SU-DHL-6 (cell line): ENCODE data around the gene ACOX1.
"Not testable (repeated sequence)": the region's sequence is repeated elsewhere in the genome, so short reads cannot be mapped to it uniquely, and the experiment has no call there.

ENCODE experiments used
- H2AFZ ChIP-seq: fragments of 200-600 bp; sonication (generic); 2 replicates; pipeline ENCODE4 v1.6.1; 2014; ENCODE audit warnings: low read depth, mild to moderate bottlenecking, moderate library complexity, mixed read lengths, antibody characterized with exemption, low read length; ENCODE audit not compliant: severe bottlenecking
- H3F3A ChIP-seq: fragments of 200-600 bp; shearing (Covaris generic); 2 replicates; pipeline ENCODE4 v1.6.0; 2016; ENCODE audit warnings: antibody characterized with exemption, mild to moderate bottlenecking; ENCODE audit not compliant: insufficient read depth
- H3K27ac ChIP-seq: fragments of 200-600 bp; sonication (generic); 2 replicates; pipeline ENCODE4 v1.5.1; 2016; ENCODE audit warnings: low read depth, mild to moderate bottlenecking, low read length, moderate library complexity, mixed read lengths
- H3K27me3 ChIP-seq: fragments of 200-600 bp; sonication (generic), shearing (Covaris generic); 2 replicates; pipeline ENCODE4 v1.6.0; 2014; ENCODE audit warnings: mild to moderate bottlenecking, low read length
- H3K36me3 ChIP-seq: fragments of 200-600 bp; sonication (generic); 2 replicates; pipeline ENCODE4 v1.6.1; 2014; ENCODE audit warnings: mild to moderate bottlenecking, low read length, mixed read lengths
- H3K4me2 ChIP-seq: fragments of 300-600, 200-600 bp; shearing (Covaris generic), sonication (generic); 2 replicates; pipeline ENCODE4 v1.6.0; 2014; ENCODE audit warnings: low read length, low read depth, mild to moderate bottlenecking; ENCODE audit not compliant: poor library complexity, severe bottlenecking
- H3K4me3 ChIP-seq: fragments of 200-600 bp; sonication (generic); 2 replicates; pipeline ENCODE4 v1.5.1; 2014; ENCODE audit warnings: antibody characterized with exemption, low read length, mild to moderate bottlenecking, mixed read lengths; ENCODE audit not compliant: insufficient read depth, poor library complexity, severe bottlenecking
- H3K79me2 ChIP-seq: fragments of 200-600 bp; sonication (generic); 2 replicates; pipeline ENCODE4 v1.6.1; 2014; ENCODE audit warnings: mild to moderate bottlenecking, low read length, moderate library complexity; ENCODE audit not compliant: insufficient read depth
- H3K9ac ChIP-seq: fragments of 200-600 bp; sonication (generic); 2 replicates; pipeline ENCODE4 v1.7.0; 2014; ENCODE audit warnings: mild to moderate bottlenecking, low read length
- H3K9me2 ChIP-seq: fragments of 200-600 bp; sonication (generic); replicated peaks from 2 replicates; pipeline ENCODE4 v1.6.1; 2014; ENCODE audit warnings: low read length; ENCODE audit not compliant: insufficient read depth
- H3K9me3 ChIP-seq: fragments of 200-600 bp; sonication (generic); 2 replicates; pipeline ENCODE4 v1.6.1; 2014; ENCODE audit warnings: low read length, mixed read lengths; ENCODE audit not compliant: insufficient read depth
- H4K20me1 ChIP-seq: fragments of 200-600 bp; sonication (generic); 2 replicates; pipeline ENCODE4 v1.6.1; 2014; ENCODE audit warnings: low read depth, mild to moderate bottlenecking, antibody characterized with exemption, low read length, moderate library complexity, mixed read lengths
- EZH2phosphoT487 ChIP-seq: fragments of 200-600 bp; sonication (generic), shearing (Covaris generic); conservative IDR thresholded peaks from 2 replicates; pipeline ENCODE4 v1.6.1; 2018; ENCODE audit warnings: mild to moderate bottlenecking, antibody characterized with exemption, low read length, moderate library complexity, mixed read lengths
- TF ChIP-seq, protein P1 (sequence below): fragments of 200-600 bp; sonication (generic); IDR thresholded peaks from one replicate; pipeline ENCODE4 v1.5.1; 2017; ENCODE audit warnings: antibody characterized with exemption, mild to moderate bottlenecking, low read length, moderate library complexity; ENCODE audit not compliant: insufficient read depth, poor library complexity, severe bottlenecking

Gene ACOX1

DNA sequence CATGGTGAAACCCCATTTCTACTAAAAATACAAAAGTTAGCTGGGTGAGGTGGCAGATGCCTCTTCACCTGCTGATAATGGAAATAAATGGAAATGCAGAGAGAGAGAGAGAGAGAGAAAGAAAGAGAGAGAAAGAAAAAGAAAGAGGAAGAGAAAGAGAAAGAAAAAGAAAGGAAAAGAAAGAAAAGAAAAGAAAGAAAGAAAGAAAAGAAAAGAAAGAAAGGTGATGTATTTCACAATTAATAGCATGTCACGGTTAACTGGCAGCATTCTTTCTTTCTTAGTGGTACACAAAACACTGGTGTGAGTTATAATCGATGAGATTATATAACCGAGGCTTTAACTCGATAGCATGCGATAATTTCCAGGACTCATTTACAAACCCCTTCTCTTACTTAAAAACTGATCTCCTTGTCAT lies 3.2 kb downstream of the ACOX1 start:
- TF ChIP-seq, protein P1, sequence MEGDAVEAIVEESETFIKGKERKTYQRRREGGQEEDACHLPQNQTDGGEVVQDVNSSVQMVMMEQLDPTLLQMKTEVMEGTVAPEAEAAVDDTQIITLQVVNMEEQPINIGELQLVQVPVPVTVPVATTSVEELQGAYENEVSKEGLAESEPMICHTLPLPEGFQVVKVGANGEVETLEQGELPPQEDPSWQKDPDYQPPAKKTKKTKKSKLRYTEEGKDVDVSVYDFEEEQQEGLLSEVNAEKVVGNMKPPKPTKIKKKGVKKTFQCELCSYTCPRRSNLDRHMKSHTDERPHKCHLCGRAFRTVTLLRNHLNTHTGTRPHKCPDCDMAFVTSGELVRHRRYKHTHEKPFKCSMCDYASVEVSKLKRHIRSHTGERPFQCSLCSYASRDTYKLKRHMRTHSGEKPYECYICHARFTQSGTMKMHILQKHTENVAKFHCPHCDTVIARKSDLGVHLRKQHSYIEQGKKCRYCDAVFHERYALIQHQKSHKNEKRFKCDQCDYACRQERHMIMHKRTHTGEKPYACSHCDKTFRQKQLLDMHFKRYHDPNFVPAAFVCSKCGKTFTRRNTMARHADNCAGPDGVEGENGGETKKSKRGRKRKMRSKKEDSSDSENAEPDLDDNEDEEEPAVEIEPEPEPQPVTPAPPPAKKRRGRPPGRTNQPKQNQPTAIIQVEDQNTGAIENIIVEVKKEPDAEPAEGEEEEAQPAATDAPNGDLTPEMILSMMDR = no peak
- no peak for TF ChIP-seq EZH2phosphoT487
- no peaks in the 10 kb centered on the region for H3K9me3 ChIP-seq
- no peak overlapping the region for H3K4me3 ChIP-seq
- H2AFZ ChIP-seq = no peak overlapping the region
- no peaks in the 10 kb centered on the region for H3K9me2 ChIP-seq
- H4K20me1 ChIP-seq = no peaks in the 10 kb centered on the region
- H3K27me3 ChIP-seq = no peaks in the 10 kb centered on the region
- H3F3A ChIP-seq = 0 out of 2 replicates have a peak, but pooled peaks cover 15% of the 10 kb centered on the region
- no peaks in the 10 kb centered on the region for H3K36me3 ChIP-seq
- H3K79me2 ChIP-seq = no peaks in the 10 kb centered on the region; the same call in 1 of the 2 replicates
- H3K4me2 ChIP-seq = no peak overlapping the region
- no peak overlapping the region for H3K27ac ChIP-seq
- no peak overlapping the region for H3K9ac ChIP-seq

GRCh38 chr17:75975187-75975586 lies 3.8 kb downstream of the ACOX1 start:
- H2AFZ ChIP-seq, H3K9ac ChIP-seq, H3K27ac ChIP-seq, H3K27me3 ChIP-seq, H3K4me2 ChIP-seq, H3K79me2 ChIP-seq, H3K9me2 ChIP-seq, H3K4me3 ChIP-seq, H4K20me1 ChIP-seq, H3K36me3 ChIP-seq, H3K9me3 ChIP-seq: not testable (repeated sequence)
- 0 out of 2 replicates have a peak, but pooled peaks cover 13% of the 10 kb centered on the region for H3F3A ChIP-seq

DNA sequence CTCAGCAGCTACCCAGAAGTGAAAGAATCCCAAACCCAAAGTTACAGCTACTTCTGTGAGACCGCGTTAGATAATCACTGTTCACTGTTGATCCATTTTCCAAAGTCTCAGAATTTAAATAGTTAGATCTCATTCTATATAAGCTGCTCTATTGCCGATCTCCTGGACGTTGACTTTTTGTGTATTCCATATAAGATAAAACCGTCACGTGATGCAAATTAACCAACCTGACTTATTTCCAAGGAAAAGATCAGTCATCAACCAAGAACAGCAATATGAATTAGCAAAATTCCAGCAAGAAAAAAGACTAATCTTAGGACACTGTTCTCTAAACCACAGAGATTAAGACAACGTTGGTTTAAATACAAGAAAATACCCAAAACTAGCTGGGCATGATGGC lies 8.3 kb downstream of the ACOX1 start:
- Histone ChIP-seq H3K9ac (no peak overlapping the region), H3K36me3 (no peaks in the 10 kb centered on the region), H3F3A (peaks cover 8% of the 10 kb centered on the region; the same call in 1 of the 2 replicates), H3K9me3 (no peaks in the 10 kb centered on the region), H3K4me3 (no peak overlapping the region), H3K27me3 (no peaks in the 10 kb centered on the region), H4K20me1 (no peaks in the 10 kb centered on the region), H3K4me2 (no peak overlapping the region), H3K79me2 (no peaks in the 10 kb centered on the region), H2AFZ (no peak overlapping the region), H3K27ac (no peak overlapping the region), H3K9me2 (no peaks in the 10 kb centered on the region)
- TF ChIP-seq, protein P1 = no peak
- no peak for TF ChIP-seq EZH2phosphoT487

- no peaks in the 10 kb centered on the region for H3K79me2 ChIP-seq
- H3K9me2 ChIP-seq = no peaks in the 10 kb centered on the region
- no peak overlapping the region for H3K9ac ChIP-seq
- no peaks in the 10 kb centered on the region for H3K36me3 ChIP-seq
- H4K20me1 ChIP-seq = no peaks in the 10 kb centered on the region
- no peak overlapping the region for H3K4me3 ChIP-seq
- H3K27ac ChIP-seq = no peak overlapping the region
- H3K27me3 ChIP-seq = no peaks in the 10 kb centered on the region
- H3K9me3 ChIP-seq = no peaks in the 10 kb centered on the region
- no peak overlapping the region for H2AFZ ChIP-seq
- no peak for TF ChIP-seq EZH2phosphoT487
- TF ChIP-seq, protein P1 = no peak
- H3F3A ChIP-seq = peaks cover 8% of the 10 kb centered on the region; the same call in 1 of the 2 replicates
- H3K4me2 ChIP-seq = no peak overlapping the region
Observed at GRCh38 chr17:75970011-75970523, 8.9 kb downstream of the ACOX1 start.

- not testable (repeated sequence) for H2AFZ ChIP-seq, H3K9me3 ChIP-seq, H3K79me2 ChIP-seq, H3K27me3 ChIP-seq, H3F3A ChIP-seq, H3K4me2 ChIP-seq, H4K20me1 ChIP-seq, H3K27ac ChIP-seq, H3K36me3 ChIP-seq, H3K9me2 ChIP-seq, H3K9ac ChIP-seq, H3K4me3 ChIP-seq
Observed at GRCh38 chr17:75969044-75969443, 9.9 kb downstream of the ACOX1 start.
